ENCODE results near the gene MGST1. TPM values are rescaled to one million over a fixed set of nuclear protein-coding genes. Genes with fewer than 3 reads are reported as not detected.

MGST1 gene, protein sequence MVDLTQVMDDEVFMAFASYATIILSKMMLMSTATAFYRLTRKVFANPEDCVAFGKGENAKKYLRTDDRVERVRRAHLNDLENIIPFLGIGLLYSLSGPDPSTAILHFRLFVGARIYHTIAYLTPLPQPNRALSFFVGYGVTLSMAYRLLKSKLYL
- polyA plus RNA-seq (ENCODE audit: insufficient read length in 12 of 12), result 10 to 100 TPM in 10 of 12 donors, 1 to 10 TPM in 1, not detected in 1; 9.1 to 43.4 (median 20.6) TPM
- long read RNA-seq, donor 1, transcript MGST1-219 (1 exons, 1,842 nt), result minor isoform, 18 of 75 reads
- long read RNA-seq, donor 1, transcript MGST1-205 (4 exons, 914 nt), result major isoform, 43 of 75 reads
- long read RNA-seq, donor 1, partial matches to known transcripts, result 10 of 75 reads
- long read RNA-seq, donor 1, other reads (novel, unspliced or antisense), result 0 of 75 reads
- long read RNA-seq, donor 2, transcript MGST1-205 (4 exons, 914 nt), result major isoform, 13 of 14 reads
- long read RNA-seq, donor 2, partial matches to known transcripts, result 0 of 14 reads
- long read RNA-seq, donor 2, other reads (novel, unspliced or antisense), result 0 of 14 reads
- long read RNA-seq, donor 3, transcript MGST1-205 (4 exons, 914 nt), result major isoform, 8 of 12 reads
- long read RNA-seq, donor 3, partial matches to known transcripts, result 0 of 12 reads
- long read RNA-seq, donor 3, other reads (novel, unspliced or antisense), result 0 of 12 reads
- long read RNA-seq, donor 4, partial matches to known transcripts, result 0 of 2 reads
- long read RNA-seq, donor 4, other reads (novel, unspliced or antisense), result 0 of 2 reads
- long read RNA-seq, donor 5, result 0 reads
- long read RNA-seq, donor 6, transcript MGST1-205 (4 exons, 914 nt), result major isoform, 6 of 8 reads
- long read RNA-seq, donor 6, partial matches to known transcripts, result 0 of 8 reads
- long read RNA-seq, donor 6, other reads (novel, unspliced or antisense), result 0 of 8 reads
- long read RNA-seq, donor 7, partial matches to known transcripts, result 0 of 3 reads
- long read RNA-seq, donor 7, other reads (novel, unspliced or antisense), result 0 of 3 reads
- long read RNA-seq, donor 8, partial matches to known transcripts, result 0 of 3 reads
- long read RNA-seq, donor 8, other reads (novel, unspliced or antisense), result 0 of 3 reads
- long read RNA-seq, donor 9, transcript MGST1-205 (4 exons, 914 nt), result major isoform, 14 of 17 reads
- long read RNA-seq, donor 9, partial matches to known transcripts, result 0 of 17 reads
- long read RNA-seq, donor 9, other reads (novel, unspliced or antisense), result 0 of 17 reads
- long read RNA-seq, donor 10, transcript MGST1-205 (4 exons, 914 nt), result major isoform, 5 of 6 reads
- long read RNA-seq, donor 10, partial matches to known transcripts, result 0 of 6 reads
- long read RNA-seq, donor 10, other reads (novel, unspliced or antisense), result 0 of 6 reads
- long read RNA-seq, donor 11, transcript MGST1-205 (4 exons, 914 nt), result major isoform, 16 of 19 reads
- long read RNA-seq, donor 11, partial matches to known transcripts, result 0 of 19 reads
- long read RNA-seq, donor 11, other reads (novel, unspliced or antisense), result 0 of 19 reads

DNA sequence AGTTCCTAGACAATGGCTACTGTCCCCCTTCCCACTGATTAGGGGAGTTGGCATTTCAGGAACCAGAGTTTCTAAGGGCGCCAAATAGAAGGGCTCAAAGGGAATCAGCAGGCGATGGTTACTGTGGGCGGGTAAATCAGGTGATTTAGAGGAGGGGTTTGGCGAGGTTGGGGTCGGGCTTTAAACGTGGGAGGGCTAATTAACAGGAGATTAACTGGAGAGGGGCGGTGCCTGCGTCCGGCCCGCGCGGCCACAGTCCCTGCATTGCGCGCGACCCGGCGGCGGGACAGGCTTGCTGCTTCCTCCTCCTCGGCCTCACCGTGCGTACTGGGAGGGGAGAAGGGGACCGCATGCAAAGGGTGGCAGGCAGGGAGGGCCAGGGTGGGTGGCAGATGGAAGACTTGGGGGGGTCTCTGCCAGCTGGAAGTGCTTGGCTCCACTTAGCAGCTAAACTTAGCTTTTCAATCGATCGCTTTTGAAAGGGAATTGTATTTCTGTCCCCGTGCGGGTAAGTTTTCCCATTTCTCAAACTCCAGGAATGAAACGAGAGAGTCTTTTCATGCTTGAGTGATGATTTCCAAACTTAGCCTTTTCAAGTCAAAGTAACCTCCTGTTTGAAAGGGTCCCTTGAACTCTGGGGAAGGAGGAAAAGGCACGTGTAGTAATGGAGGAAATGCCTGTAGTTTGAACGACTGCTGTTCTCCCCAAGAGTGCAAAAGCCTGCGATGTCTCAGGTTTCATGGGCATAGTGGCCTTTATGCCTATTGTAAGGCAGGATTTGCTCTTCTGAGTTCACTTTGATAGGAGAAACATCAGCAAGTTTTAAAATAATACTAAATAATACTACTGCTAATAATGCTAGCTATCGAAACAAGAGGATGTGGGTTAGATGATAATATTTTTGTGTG lies at the start of gene MGST1:
MGST1 (plus strand) TSS at position 255 of the 908 bp plus-strand sequence. CDS start 6,608 bp downstream, outside the sequence.
- peak; percentile 46 for DNase-seq

DNA sequence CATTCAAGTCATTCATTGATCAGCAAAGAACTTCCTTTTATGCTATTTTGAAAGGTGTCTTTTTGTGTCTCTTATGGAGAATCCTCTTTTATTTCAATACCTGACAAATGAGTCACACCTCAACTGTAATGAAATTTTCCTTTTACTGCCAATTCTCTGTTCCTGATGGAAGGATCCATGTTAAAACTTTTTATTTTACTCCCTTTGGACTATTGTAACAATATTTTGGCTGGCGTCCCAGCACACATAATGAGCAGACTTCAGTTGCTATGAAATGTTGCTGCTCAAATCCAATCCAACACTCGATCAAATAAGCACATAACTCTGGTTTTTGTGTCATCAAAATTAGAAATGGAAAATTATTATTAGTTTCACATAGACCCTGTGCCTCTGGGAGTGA lies 48.0 kb upstream of the MGST1 start:
- peak; percentile 68 for DNase-seq

DNA sequence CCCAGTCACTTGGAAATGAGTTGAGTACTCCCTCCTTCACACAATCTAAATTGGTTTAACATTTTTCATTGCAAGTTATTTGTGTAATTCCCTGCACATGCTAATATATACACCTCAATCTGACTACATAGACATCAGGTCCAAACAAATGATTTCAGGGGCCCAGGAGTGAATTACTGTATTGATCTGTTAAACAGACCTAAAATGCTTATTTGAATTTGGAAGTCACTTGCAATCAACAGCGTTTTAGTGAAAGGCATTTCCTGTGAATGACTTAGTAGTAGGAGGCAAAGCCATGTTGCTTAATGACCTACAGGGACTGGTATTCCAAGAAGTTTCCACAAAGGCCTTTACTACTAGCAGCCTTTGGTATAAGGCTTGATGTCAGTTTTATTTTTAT lies 47.3 kb upstream of the MGST1 start:
- DNase-seq, result peak; percentile 53

DNA sequence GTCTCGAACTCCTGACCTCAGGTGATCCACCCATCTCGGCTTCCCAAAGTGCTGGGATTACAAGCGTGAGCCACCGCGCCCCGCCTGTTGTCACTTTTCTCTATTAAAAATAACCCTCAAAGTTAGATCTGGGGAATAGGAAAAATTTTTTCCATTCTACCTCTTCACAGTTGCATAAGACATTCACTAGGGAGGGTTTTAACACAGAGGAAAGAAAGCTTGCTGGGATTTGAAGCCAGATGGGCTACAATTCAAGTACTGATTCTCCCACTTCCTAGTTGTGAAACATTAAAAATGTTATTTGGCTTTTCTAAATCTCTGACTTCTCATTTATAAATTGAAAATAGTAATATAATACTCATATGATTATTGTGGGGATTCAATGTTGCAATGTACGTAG lies 46.7 kb upstream of the MGST1 start:
- DNase-seq, result peak; percentile 91

DNA sequence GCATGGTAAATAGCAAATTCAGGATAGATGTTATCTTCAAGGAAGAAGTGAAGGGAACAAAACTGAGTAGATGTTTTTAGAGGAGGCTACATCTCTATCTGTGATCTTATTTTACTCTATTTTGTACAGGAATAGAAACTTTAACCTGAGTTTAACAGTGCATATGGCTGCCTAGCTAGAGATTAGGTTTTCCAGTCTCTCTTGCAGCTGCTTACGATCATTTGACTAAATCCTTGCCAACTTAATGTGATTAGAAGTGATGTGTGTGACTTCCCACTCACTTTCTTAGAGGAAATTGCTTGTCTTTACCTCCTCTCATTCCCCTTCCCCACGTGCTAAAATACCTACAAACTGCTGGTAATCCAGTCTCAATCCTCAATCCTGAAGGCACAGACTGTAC lies 43.5 kb upstream of the MGST1 start:
- DNase-seq, result no peak

DNA sequence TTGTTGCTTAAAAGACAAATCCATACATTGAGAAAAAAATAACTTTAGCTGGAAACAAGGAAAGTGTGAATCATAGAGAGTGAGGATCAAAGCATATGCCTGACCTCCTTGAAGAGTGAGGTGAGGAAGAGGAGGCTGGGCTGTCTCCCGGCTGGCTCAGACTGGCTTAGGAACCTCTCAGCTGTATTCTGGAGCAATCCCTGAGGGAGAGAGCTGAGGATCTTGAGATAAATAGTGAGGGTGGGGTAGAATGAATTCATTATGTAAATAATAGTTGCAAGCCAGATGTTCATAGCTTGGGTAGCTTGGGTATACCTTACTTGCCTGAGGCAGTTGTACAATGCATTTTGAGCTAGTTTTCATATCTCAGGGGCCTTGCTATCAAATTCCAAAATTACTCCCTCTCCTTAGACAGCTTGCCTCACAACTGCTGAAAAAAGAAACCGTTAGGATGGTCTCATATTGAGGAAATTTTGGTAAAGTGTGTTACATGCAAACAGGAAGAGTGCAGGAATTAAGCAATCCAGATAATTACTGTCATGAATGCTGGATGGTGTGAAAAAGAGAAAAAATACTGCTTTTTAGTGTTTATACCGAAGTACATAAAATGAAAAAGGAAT lies 39.5 kb upstream of the MGST1 start:
- DNase-seq, result no peak

DNA sequence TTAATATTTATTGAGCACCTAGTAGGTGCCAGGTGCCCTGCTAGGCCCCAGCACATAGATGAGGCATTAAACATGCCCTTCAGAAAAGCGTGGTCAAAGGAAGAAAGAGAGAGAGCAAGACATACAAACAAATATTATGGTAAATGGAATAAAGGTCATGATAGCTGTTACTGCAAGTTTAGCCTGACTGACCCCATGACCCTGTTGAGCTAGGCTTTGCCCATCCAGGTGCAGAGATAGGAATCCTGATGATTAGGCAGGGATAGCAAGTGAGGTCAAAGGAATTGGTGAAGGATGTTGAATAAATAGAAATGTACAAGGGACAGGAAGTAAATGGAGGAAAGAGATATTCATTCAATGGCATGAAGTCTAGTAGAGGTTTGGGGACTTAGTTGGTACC lies 36.5 kb upstream of the MGST1 start:
- no peak for DNase-seq

DNA sequence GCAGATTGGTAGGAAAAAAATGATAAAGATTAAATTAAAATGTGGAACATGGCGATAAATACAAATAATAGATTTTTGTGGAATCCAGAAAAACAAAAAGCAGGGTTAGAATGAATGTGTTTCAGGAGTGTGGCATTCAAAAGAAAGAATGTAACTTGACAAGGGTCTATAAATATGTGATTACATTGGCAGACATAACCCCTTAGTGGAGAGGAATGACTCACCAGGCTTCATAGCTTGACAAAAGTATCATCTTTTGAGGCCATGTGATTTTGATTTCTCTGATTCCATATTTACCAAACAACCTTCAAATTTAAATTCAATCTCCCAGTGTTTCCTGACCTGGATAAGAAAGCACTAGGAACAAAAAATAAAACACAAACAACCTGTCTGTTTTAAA lies 24.4 kb upstream of the MGST1 start:
- no peak for DNase-seq

DNA sequence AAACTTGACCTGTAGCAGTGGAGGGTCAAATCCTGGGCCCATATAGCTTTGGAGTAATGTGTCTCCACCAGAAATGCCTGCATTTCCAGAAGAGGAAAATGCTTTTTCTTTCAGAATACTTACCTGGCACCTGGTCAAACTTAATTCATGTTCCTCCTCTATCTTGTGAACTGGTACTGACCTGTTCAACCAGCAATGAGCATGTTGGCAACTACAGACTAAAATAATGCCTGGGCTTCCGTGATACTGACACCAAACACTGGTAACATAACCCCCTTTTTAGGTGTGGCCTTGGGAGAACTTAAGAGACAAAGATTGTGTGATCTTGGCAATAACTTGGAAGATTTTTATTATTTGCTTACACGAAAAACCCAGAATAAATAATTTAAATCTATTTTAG lies 23.8 kb upstream of the MGST1 start:
- no peak for DNase-seq

DNA sequence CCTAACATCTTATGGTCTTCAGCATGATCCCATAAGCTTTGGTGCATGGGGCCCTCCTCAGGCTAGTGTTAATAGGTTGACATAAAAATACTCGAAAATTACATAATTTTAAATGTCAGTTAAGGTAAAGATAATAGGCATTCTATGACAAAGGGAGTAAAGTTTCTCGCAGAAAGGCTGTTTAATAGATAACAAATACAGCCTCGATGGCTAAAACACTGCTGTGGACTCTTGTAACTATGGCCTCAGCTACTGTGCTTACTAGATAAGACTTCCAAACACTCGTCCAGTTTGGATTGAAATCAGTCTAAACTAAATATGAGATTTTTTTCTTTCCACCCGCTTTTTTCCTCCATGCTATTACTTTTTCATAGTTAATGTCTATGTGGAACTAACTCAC lies 23.2 kb upstream of the MGST1 start:
- DNase-seq, result no peak

DNA sequence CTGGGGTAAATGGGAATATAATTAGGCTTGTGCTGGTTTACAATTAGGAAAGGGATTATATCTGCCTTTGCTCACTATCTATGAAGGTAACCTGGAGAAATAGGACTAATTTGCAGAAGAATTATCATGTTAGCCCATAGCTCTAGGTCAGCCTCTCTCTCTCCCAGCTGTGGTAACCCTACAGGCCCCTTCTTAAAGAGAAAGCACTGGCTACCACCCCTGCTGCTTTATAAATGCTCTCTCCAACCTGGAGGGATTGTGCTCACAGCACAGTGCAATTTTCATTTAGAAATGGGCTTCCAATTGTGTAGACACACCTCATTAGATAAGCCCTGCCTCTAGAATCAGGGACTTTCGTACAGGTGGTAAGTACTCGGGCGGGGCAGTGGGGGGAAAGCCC lies 22.7 kb upstream of the MGST1 start:
- no peak for DNase-seq

DNA sequence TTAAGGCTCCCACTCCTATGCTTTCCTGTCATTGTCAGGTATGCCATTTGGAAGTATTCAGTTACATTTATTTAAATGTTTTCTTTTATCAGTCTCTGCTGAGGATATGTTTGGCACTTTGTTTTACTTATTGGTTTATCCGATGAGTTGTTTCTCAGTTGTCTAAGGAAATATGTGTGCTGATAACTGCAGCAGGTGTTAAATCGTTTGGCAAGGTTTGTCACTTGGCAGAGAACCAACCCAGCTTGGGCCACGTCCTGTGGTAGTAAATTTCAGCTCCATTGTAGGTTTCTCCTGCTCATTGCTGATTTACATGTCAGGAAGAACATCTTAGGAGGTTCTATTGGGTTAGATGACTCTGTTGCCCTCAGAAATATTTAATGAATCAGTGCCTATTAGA lies 22.0 kb upstream of the MGST1 start:
- DNase-seq, result no peak

DNA sequence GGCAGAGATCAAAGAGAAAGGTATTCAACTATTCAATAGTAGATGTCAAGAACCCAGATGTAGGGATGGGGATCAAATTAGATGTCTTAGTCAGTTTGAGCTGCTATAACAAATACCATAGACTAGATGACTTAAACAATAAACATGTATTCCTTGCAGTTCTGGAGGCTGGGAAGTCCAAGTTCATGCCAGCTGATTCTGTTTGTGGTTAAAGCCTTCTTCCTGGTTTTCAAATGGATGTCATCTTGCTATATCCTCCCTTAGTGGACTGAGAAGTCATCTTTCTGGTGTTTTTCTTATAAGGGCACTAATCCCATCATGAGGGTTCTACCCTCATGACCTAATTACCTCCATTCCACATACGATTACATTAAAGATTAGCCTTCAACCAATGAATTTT lies 19.5 kb upstream of the MGST1 start:
- no peak for DNase-seq

DNA sequence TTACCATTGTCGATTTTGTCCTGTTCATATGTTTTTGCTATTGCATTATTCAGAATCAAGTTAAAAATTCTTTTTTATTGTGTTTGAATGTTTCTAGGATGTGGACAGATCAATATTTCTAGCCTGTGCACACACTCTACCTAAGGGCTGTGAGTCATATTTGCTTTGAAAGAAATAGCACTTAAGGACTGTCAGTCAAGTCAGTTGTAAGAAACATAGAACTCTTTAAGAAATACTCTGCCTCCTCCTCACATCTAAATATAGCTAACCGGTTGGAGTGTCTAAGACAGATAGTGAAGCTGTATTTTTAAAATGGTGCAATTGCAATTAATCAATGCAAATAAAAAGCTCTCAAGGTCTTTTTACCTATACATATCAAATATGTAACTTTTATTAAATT lies 17.9 kb upstream of the MGST1 start:
- no peak for DNase-seq

DNA sequence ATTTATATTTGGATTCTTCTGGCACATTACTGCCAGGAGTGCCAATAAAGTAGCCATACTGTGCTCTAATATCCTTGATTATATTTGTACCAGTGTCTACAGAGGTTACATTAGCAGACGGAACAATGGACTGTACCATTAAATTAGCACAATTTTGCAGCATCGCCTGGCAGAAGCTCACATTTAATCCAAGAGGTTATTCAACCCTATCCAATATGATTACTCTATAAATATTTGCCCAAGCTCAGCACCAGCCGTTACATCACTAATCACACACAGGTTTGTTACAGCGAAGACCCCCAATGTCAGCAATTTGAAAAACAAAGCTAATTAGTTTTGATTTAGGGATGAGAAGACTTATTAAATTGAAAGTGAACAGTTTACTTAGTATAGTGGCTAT lies 16.9 kb upstream of the MGST1 start:
- no peak for DNase-seq

DNA sequence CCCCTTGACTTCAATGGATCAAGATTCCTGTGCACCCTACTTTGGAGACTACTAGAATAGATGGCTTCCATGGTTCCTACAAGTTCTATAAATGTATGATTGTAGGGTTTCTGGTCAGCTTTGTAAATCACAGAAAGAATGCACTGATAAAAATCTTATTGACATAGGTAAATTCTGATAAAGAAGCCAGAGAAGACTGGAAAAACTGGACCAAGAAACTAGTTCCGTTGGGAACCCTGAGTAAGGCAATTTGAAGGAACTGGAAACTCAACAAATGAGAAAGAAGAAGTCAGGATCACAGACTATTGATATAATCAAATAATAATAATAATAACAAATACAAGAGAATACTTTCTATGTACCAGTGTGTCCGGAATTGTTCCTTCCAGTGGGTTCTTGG lies 15.4 kb upstream of the MGST1 start:
- no peak for DNase-seq

DNA sequence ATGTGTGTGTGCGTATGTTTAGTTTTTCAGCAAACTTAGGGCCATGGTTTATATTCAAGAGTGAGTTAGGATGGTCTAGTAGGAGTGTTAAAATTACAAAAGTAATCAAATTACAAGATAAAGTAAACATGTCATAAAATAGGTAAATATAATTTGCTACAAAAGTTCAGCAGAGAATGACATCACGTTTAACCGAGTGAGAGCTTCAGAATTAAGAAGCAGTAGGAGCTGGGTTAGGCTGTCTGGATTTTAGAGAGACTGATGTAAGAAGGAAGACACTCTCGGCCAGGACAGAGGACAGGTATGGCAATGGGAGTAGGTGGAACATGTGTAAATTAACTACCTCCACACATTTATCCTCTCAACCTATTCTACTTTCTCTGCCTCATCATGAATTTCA lies 11.6 kb upstream of the MGST1 start:
- no peak for DNase-seq

DNA sequence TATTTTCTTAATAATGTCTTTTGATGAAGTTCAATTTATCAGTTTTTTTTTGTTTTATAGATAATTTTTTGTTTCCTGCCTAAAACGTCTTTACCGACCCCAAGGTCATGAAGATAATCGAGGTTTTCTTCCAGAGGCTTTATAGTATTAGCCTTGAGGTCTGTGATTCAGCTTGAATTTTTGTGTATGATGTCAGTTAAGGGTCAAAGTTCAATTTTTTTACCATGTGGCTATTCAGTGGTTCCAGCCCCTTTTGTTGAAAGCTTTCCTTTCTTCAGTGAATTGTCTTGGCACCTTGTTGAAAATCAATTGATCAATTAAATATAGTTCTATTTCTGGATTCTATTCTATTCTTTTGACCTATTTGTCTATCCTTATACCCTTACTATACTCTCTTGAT lies 3.2 kb upstream of the MGST1 start:
- no peak for DNase-seq

DNA sequence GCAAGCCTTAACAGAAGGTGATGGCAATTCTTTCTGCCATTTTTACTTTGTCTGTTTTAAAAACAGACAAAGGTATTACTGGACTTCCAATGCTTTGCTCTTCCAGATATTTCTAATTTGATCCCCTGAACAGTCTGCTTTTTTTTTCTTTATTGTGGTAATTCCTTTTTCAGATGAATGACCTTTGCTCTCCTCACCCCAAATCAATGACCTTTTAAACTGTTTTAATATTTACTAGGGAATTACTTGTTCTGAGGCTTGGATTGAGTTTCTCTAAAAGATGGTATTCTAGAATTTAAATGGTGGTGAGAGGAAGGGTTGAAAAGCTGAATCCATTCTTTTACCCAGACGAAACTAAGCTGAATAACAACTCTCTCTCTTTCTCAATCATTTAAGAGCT lies 2.3 kb upstream of the MGST1 start:
- no peak for DNase-seq

DNA sequence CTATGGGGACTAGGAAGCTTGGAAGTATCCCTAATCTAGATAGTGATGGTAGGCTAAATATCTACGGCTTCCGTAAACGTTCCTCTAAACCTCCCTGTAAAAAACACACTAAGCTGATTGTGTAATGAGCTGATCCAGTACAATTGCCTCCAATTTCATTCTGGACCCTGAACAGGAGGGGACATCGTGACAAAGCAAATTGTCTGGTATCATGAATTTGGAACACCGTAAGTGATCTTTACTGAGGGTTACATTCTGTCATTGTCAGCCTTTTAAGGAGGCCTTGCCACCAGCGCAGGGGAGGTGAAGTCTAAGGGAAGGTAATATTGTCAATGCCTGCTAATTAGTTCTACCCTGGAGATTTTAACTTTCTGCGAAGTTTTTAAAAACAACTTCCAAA lies 487 bp upstream of the MGST1 start:
- peak; percentile 4 for DNase-seq

All from muscle of arm (tissue), 14 donors.